ENCODE measurements around the gene IFIH1. TPM values are rescaled to one million over a fixed set of nuclear protein-coding genes. Genes with fewer than 3 reads are reported as not detected.

IFIH1 gene
- total RNA-seq = 1.9 and 15.2 TPM in 2 replicates

DNA sequence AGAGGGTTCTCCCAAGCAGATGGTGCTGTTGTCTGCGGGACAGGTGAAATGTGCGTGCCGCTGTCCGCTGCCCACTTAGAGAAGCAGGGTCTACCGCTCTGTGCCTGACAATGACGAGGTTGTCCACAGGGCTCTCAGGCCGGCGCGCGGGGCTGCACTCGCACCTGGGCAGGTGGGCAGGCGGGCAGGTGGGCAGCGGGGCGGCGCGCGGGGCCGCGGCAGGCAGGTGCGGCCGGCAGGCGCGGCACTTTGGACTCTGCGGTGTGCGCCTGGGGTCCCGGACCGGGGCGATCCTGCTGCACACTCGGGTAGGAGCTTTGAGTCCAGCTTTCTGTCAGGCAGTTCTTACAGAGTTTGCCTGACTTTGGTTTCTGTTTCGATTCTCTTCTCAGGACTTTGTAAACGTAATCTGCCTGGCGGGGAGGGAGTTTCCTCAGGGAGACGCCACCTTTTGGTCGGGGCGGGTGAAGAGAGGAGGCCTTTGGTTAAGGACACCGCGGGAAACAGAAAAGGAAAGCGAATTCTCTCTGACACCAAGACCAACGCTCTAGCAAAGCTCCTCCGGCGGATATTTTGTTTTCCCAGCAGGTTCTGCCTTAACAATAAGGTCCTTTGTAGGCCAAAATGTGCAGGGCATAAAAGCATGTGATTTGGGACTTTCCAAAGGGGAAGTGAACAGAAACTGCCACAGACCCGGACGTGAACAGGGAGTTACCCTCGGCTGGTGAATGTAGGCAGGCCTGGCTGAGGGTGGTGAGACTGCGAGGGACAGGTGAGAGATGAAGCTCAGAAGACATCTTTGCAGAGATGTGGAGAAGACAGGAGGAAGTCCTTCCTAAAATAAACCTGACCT, at the start of gene IFIH1:
Gene IFIH1 (minus strand): TSS at position 357 of the 853 bp plus-strand sequence. CDS start 377 bp downstream, outside the sequence.

DNA sequence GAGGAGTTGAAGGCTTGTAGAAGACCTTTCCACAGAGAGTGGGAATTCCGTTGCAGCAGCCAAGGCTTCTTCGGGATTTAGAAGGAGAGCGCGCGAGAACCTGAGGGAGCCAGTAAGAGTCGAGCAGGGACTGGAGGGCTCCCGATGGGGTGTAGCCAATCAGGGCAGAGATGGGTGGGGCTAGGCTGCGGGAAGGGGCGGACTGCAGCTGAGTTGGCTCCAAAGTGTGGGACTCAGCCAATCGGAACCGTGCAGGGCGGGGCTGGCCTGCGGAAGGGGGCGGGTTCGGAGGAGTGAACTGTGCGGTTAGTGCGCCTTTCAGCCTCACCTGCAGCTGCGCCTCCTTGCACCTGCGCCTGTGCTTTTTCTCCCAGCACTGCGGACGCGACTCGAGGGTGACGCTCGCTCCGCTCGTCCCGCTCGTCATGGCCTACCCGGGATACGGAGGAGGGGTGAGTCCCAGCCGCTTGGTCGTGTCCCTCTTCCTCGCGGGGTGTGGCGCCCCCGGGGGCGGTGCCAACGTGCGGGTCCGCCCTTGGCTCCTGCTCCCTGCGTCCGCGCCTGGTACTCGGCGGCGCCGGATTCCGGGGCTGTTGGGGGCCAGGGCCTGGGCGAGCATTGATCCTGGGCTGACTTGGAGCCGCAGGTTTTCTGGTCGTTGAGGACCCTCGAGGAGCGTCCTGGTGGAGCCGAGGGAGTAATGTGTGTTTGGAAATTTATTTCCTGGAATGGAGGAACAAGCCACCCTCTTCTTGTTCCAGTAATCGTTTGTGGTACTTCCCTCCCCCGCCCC, 25.5 kb upstream of the IFIH1 start, which contains the start of gene GCA:
Gene GCA (plus strand): TSS at position 309 of the 793 bp plus-strand sequence. CDS start 117 bp downstream, at position 426.

DNA sequence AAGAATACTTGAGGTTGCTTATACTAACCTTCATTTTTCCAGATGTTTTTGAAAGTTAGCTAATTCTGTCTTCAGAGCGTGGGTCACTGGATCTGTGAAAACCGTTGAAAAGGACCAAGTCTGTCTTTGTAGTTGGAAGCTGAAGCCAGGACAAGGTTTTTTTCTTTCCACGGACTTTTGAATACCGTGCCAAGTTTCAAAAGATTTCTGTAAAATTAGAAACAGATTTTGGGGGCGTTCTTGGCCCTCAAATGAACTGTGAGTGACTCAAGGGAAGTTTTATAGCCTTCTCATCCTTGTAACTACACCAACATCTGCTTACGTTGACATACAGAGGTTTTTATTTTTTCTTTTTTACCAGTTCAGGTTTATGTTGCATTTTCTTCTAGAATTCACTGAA, 75.2 kb downstream of the IFIH1 start, which contains the start of gene FAP:
Gene FAP (minus strand): TSS at position 152 of the 400 bp plus-strand sequence. CDS start 118 bp downstream, at position 34.

Other genes starting within 250 kb of the IFIH1 start
- 1.3 and 75.9 TPM in 2 replicates for gene DPP4, start 244.5 kb downstream of the IFIH1 start, total RNA-seq
- not detected in 2 replicates for gene GCG, start 166.4 kb downstream of the IFIH1 start, total RNA-seq
- gene FAP, start 75.2 kb downstream of the IFIH1 start, total RNA-seq = 0.85 and 2.7 TPM in 2 replicates
- gene GCA, start 25.4 kb upstream of the IFIH1 start, total RNA-seq = 7.7 and 25.3 TPM in 2 replicates

Measured in tracheal epithelial cell (primary cell).